Measurements from ENCODE around the gene ACVR2B.

The ACVR2B gene

GRCh38 chr3:38491215-38491614 lies 37.5 kb downstream of the ACVR2B start:
- peaks cover 2% of the 10 kb centered on the region for H3K79me1 ChIP-seq (ENCODE audit: low read length)
- H3K4me2 ChIP-seq (ENCODE audit: low read length): no peak overlapping the region
- no peaks in the 10 kb centered on the region for H3K36me3 ChIP-seq (ENCODE audit: control insufficient read depth, insufficient read depth, low read length)
- H4K8ac ChIP-seq (ENCODE audit: low read depth, low read length): no peak overlapping the region
- H3K79me2 ChIP-seq (ENCODE audit: control insufficient read depth, insufficient read depth, low read length): no peaks in the 10 kb centered on the region
- no peak overlapping the region for H2BK15ac ChIP-seq (replicated peaks; ENCODE audit: low read depth)
- no peak overlapping the region for H3K4ac ChIP-seq (ENCODE audit: low read depth, low read length)
- H3K4me1 ChIP-seq (ENCODE audit: control insufficient read depth, low read depth, low read length): no peaks in the 10 kb centered on the region
- no peak overlapping the region for H3K4me3 ChIP-seq (ENCODE audit: low read length)
- no peak overlapping the region for H2BK5ac ChIP-seq (ENCODE audit: low read length)
- no peak for DNase-seq
- H3K18ac ChIP-seq (ENCODE audit: low read length): no peak overlapping the region
- H2BK120ac ChIP-seq (ENCODE audit: low read depth, low read length): no peak overlapping the region
- H3K9ac ChIP-seq (ENCODE audit: low read length): no peak overlapping the region
- no CpG with 5 or more reads among the region's 6 CpGs for WGBS (ENCODE audit: extremely low coverage, insufficient coverage, low lambda C conversion rate)
- H3K23ac ChIP-seq (ENCODE audit: low read length): no peak overlapping the region
- no peak overlapping the region for H2AK5ac ChIP-seq (ENCODE audit: low read length)
- no peak overlapping the region for H3K56ac ChIP-seq (ENCODE audit: low read length)
- H4K5ac ChIP-seq (ENCODE audit: low read length): no peak overlapping the region
- H3K27ac ChIP-seq (ENCODE audit: low read depth, low read length): no peak overlapping the region
- no peaks in the 10 kb centered on the region for H3K27me3 ChIP-seq (ENCODE audit: insufficient read depth, low read length, poor library complexity)

- no peak overlapping the region for H3K4ac ChIP-seq (ENCODE audit: low read depth, low read length)
- no peak overlapping the region for H3K23ac ChIP-seq (ENCODE audit: low read length)
- no peaks in the 10 kb centered on the region for H3K79me2 ChIP-seq (ENCODE audit: control insufficient read depth, insufficient read depth, low read length)
- H3K79me1 ChIP-seq (ENCODE audit: low read length): no peaks in the 10 kb centered on the region
- no peak for DNase-seq
- H2BK5ac ChIP-seq (ENCODE audit: low read length): no peak overlapping the region
- no peaks in the 10 kb centered on the region for H3K36me3 ChIP-seq (ENCODE audit: control insufficient read depth, insufficient read depth, low read length)
- H3K4me1 ChIP-seq (ENCODE audit: control insufficient read depth, low read depth, low read length): no peaks in the 10 kb centered on the region
- no peak overlapping the region for H3K9ac ChIP-seq (ENCODE audit: low read length)
- no peak overlapping the region for H3K4me2 ChIP-seq (ENCODE audit: low read length)
- no peak overlapping the region for H2AK5ac ChIP-seq (ENCODE audit: low read length)
- H4K5ac ChIP-seq (ENCODE audit: low read length): no peak overlapping the region
- no peak overlapping the region for H4K8ac ChIP-seq (ENCODE audit: low read depth, low read length)
- H3K18ac ChIP-seq (ENCODE audit: low read length): no peak overlapping the region
- no peak overlapping the region for H3K56ac ChIP-seq (ENCODE audit: low read length)
- no peak overlapping the region for H3K27ac ChIP-seq (ENCODE audit: low read depth, low read length)
- no peak overlapping the region for H2BK120ac ChIP-seq (ENCODE audit: low read depth, low read length)
- no peak overlapping the region for H2BK15ac ChIP-seq (replicated peaks; ENCODE audit: low read depth)
- no peak overlapping the region for H3K4me3 ChIP-seq (ENCODE audit: low read length)
- H3K27me3 ChIP-seq (ENCODE audit: insufficient read depth, low read length, poor library complexity): no peaks in the 10 kb centered on the region
- no CpG with 5 or more reads among the region's 4 CpGs for whole genome bisulfite sequencing (ENCODE audit: extremely low coverage, insufficient coverage, low lambda C conversion rate)
These were observed 39.3 kb downstream of the ACVR2B start for GRCh38 chr3:38493031-38493430.

GRCh38 chr3:38496131-38496910 lies 42.6 kb downstream of the ACVR2B start, which contains the start of gene EXOG:
EXOG (plus strand) TSS chr3:38496340; CDS start chr3:38496368, 28 bp downstream.
- no peak within 1 kb of the TSS for H3K23ac ChIP-seq (ENCODE audit: low read length)
- no peak within 1 kb of the TSS for H2BK15ac ChIP-seq (replicated peaks; ENCODE audit: low read depth)
- H3K79me1 ChIP-seq (ENCODE audit: low read length): no peaks in the 10 kb centered on the region
- H3K4ac ChIP-seq (ENCODE audit: low read depth, low read length): no peak within 1 kb of the TSS
- peak within 1 kb of the TSS; percentile 46 for H3K27ac ChIP-seq (ENCODE audit: low read depth, low read length)
- H3K79me2 ChIP-seq (ENCODE audit: control insufficient read depth, insufficient read depth, low read length): no peaks in the 10 kb centered on the region
- whole genome bisulfite sequencing (ENCODE audit: extremely low coverage, insufficient coverage, low lambda C conversion rate): no CpG with 5 or more reads among the region's 53 CpGs
- no peaks in the 10 kb centered on the region for H3K4me1 ChIP-seq (ENCODE audit: control insufficient read depth, low read depth, low read length)
- peak within 1 kb of the TSS; percentile 20 for H2BK5ac ChIP-seq (ENCODE audit: low read length)
- no peaks in the 10 kb centered on the region for H3K27me3 ChIP-seq (ENCODE audit: insufficient read depth, low read length, poor library complexity)
- H2AK5ac ChIP-seq (ENCODE audit: low read length): no peak within 1 kb of the TSS
- no peak within 1 kb of the TSS for H4K5ac ChIP-seq (ENCODE audit: low read length)
- DNase-seq: peak; percentile 96
- H3K4me2 ChIP-seq (ENCODE audit: low read length): peak within 1 kb of the TSS; percentile 49
- H3K56ac ChIP-seq (ENCODE audit: low read length): peak within 1 kb of the TSS; percentile 89
- no peak within 1 kb of the TSS for H2BK120ac ChIP-seq (ENCODE audit: low read depth, low read length)
- peak within 1 kb of the TSS; percentile 60 for H3K4me3 ChIP-seq (ENCODE audit: low read length)
- peak within 1 kb of the TSS; percentile 83 for H3K9ac ChIP-seq (ENCODE audit: low read length)
- peak within 1 kb of the TSS; percentile 1 for H3K18ac ChIP-seq (ENCODE audit: low read length)
- no peaks in the 10 kb centered on the region for H3K36me3 ChIP-seq (ENCODE audit: control insufficient read depth, insufficient read depth, low read length)
- no peak within 1 kb of the TSS for H4K8ac ChIP-seq (ENCODE audit: low read depth, low read length)

- H3K18ac ChIP-seq (ENCODE audit: low read length): no peak overlapping the region
- H3K79me1 ChIP-seq (ENCODE audit: low read length): no peaks in the 10 kb centered on the region
- no peak overlapping the region for H3K4me3 ChIP-seq (ENCODE audit: low read length)
- no peaks in the 10 kb centered on the region for H3K27me3 ChIP-seq (ENCODE audit: insufficient read depth, low read length, poor library complexity)
- H2BK15ac ChIP-seq (replicated peaks; ENCODE audit: low read depth): no peak overlapping the region
- DNase-seq: peak; percentile 27
- H3K79me2 ChIP-seq (ENCODE audit: control insufficient read depth, insufficient read depth, low read length): no peaks in the 10 kb centered on the region
- no peak overlapping the region for H4K5ac ChIP-seq (ENCODE audit: low read length)
- H3K4ac ChIP-seq (ENCODE audit: low read depth, low read length): no peak overlapping the region
- H2AK5ac ChIP-seq (ENCODE audit: low read length): no peak overlapping the region
- no peak overlapping the region for H3K9ac ChIP-seq (ENCODE audit: low read length)
- H4K8ac ChIP-seq (ENCODE audit: low read depth, low read length): no peak overlapping the region
- no peak overlapping the region for H3K27ac ChIP-seq (ENCODE audit: low read depth, low read length)
- H3K4me2 ChIP-seq (ENCODE audit: low read length): no peak overlapping the region
- H3K36me3 ChIP-seq (ENCODE audit: control insufficient read depth, insufficient read depth, low read length): no peaks in the 10 kb centered on the region
- no peaks in the 10 kb centered on the region for H3K4me1 ChIP-seq (ENCODE audit: control insufficient read depth, low read depth, low read length)
- H2BK5ac ChIP-seq (ENCODE audit: low read length): no peak overlapping the region
- H3K56ac ChIP-seq (ENCODE audit: low read length): no peak overlapping the region
- no peak overlapping the region for H2BK120ac ChIP-seq (ENCODE audit: low read depth, low read length)
- no peak overlapping the region for H3K23ac ChIP-seq (ENCODE audit: low read length)
- no CpG with 5 or more reads among the region's 4 CpGs for WGBS (ENCODE audit: extremely low coverage, insufficient coverage, low lambda C conversion rate)
These were observed 43.3 kb downstream of the ACVR2B start for GRCh38 chr3:38497031-38497430.

- H3K27ac ChIP-seq (ENCODE audit: low read depth, low read length): no peak overlapping the region
- no peaks in the 10 kb centered on the region for H3K27me3 ChIP-seq (ENCODE audit: insufficient read depth, low read length, poor library complexity)
- H2BK15ac ChIP-seq (replicated peaks; ENCODE audit: low read depth): no peak overlapping the region
- H3K9ac ChIP-seq (ENCODE audit: low read length): no peak overlapping the region
- H3K23ac ChIP-seq (ENCODE audit: low read length): no peak overlapping the region
- no peak overlapping the region for H3K4ac ChIP-seq (ENCODE audit: low read depth, low read length)
- H4K5ac ChIP-seq (ENCODE audit: low read length): no peak overlapping the region
- no peaks in the 10 kb centered on the region for H3K79me2 ChIP-seq (ENCODE audit: control insufficient read depth, insufficient read depth, low read length)
- H3K4me3 ChIP-seq (ENCODE audit: low read length): no peak overlapping the region
- H3K4me1 ChIP-seq (ENCODE audit: control insufficient read depth, low read depth, low read length): no peaks in the 10 kb centered on the region
- no peak overlapping the region for H2BK5ac ChIP-seq (ENCODE audit: low read length)
- peak; percentile 44 for DNase-seq
- no peaks in the 10 kb centered on the region for H3K36me3 ChIP-seq (ENCODE audit: control insufficient read depth, insufficient read depth, low read length)
- no CpG with 5 or more reads among the region's 2 CpGs for WGBS (ENCODE audit: extremely low coverage, insufficient coverage, low lambda C conversion rate)
- H3K18ac ChIP-seq (ENCODE audit: low read length): no peak overlapping the region
- H3K79me1 ChIP-seq (ENCODE audit: low read length): no peaks in the 10 kb centered on the region
- no peak overlapping the region for H4K8ac ChIP-seq (ENCODE audit: low read depth, low read length)
- H2BK120ac ChIP-seq (ENCODE audit: low read depth, low read length): no peak overlapping the region
- no peak overlapping the region for H3K4me2 ChIP-seq (ENCODE audit: low read length)
- no peak overlapping the region for H2AK5ac ChIP-seq (ENCODE audit: low read length)
- H3K56ac ChIP-seq (ENCODE audit: low read length): no peak overlapping the region
These were observed 47.2 kb downstream of the ACVR2B start for GRCh38 chr3:38500688-38501417.
